NAMALWA (cell line): ENCODE measurements around the gene EIF4G2.

ENCODE experiments used
- DNase-seq: peaks from one replicate; pipeline ENCODE4 v3.0.0-alpha.2; 2015; ENCODE audit warnings: low spot score

The EIF4G2 gene

DNA sequence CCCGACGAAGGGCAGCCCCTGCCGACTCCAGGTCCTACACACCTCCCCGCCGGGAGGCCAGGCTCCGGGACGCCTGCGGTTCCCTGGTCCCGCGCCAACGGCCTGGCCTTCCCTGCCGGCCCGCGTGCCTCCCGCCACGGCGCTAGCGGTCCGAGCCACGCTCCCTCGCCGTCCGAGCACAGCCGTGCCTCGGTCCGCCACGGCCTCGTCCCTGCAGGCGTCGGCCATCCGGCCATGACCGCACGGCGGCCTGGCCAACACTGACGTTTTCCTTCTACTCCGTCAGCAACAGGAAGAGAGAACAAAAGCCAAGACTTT lies 532 bp downstream of the EIF4G2 start:
- no peak for DNase-seq

DNA sequence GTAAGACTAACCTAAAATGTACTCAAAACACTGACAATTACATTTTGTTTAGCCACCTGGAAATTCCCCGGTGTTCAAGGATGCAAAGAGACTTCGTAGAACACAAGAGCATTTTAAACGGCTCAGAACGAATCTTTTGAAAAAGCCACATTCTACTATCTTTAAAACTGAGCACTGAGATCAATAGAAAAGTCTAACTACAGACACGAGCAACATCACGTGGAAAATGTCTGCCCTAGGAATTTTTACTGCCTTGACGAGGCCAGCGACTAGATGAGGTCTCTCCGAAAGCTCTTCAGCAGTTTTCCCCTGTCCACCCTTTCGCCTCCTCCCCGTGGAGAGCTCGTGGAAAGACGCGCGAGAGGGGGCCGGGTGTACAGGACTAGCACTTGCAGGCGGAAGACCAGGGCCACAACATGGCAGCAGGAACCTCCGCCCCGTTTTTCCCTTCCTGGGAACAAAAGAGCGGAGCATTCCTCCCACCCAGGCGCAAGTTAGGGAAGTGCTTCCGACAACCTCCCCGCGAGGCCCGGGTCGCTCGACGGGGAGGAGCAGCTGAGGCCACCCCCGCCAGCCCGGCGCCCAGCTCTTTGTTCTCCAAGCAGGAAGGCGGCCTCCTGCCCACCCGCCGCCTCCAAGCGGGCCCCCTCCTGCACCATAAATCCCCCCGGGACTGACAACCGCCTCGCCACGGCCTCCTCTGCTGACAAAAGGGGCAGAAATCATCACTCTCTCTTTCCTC lies 1.1 kb downstream of the EIF4G2 start:
- DNase-seq: peak; percentile 54

DNA sequence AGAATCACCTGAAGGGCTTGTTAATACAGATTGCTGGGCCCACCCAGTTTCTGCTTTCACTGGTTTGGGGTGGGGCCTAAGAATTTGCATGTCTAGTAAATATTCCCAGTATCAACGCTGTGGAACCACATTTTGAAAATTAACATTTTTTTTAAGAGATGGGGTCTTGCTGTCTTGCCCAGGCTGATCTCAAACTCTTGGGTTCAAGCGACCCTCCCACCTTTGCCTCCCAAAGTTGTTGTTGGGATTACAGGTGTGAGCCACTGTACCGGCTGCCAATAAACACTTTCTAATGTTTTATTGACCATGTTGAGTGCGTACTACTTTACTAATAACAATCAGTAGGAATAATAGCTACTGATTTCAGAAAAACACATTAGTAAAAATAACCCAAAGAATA lies 2.5 kb downstream of the EIF4G2 start:
- peak; percentile 14 for DNase-seq

DNA sequence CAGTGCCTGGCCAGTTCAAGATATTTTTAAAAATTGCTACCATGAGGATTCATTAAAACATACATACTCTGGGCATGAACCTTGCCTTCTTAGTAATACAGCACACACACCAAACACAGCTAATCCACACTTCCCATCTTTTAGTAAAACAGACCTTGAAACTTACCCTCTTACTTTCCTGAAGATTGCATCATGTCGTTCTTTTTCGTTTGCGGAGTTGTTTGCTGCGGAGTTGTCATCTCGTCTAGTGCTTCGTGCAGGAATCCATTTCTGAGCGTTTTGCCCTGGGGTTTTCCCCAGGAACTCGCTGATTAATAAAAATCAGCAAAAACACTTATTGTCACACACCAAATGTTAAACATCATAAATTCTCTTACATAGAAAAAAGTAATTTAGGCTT lies 3.0 kb downstream of the EIF4G2 start:
- no peak for DNase-seq

DNA sequence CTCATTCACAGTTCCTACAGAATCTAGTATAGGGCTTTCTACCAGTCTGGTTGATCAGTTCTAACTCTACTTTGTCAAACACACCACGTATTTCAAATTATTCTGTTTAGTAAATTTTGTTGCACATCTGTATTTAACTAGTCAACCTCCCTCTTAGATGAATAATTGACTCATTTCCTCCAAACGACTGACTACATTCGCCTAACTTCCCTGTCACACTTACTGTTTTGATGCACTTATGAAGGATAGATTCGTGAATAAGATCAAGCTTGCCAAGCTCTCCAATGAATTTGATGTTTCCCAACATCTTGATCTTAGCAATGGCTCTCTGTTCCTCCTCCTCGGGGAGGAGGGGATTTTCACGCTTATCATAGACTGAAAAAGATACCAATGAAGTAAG lies 5.0 kb downstream of the EIF4G2 start:
- no peak for DNase-seq

DNA sequence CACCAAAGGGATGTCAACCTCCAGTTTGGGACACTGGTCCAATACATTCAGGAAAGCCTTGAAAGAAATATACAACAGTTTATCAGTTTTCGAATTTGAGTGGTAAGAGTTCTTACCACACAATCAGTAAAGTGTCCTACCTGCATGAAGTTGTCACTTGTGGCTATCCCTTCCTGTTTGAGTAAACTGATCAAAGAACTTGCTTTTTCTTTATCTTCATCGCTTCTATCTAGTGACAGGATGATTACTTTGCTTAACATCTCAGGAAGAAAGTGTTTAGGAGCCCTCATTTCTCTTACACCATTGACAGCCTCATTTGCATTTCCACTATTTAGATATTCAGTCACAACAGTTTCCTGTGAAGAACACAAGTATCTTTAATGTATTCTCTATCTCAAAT lies 8.4 kb downstream of the EIF4G2 start:
- DNase-seq: peak; percentile 16

DNA sequence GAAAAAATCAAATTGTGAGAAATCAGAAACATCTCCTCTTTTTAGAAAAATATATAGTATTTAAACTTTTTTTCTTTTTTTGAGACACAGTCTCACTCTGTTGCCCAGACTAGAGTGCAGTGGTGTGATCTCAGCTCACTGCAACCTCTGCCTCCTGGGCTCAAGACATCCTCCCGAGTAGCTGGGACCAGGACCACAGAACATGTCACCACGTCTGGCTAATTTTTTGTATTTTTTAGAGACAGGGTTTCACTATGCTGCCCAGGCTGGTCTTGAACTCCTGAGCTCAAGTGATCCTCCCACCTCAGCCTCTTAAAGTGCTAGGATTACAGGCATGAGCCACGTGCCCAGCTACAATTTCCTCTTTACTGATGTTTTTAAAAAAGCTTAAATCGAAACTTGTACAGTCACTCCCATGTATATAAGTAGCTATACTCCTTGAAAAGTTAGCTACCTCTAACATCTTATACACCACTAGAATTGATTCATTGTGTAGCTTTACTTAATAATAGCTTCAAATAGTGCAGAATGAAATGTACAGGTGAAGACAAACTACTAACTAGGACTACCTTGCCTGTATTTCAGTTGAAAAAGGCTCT lies 10.3 kb downstream of the EIF4G2 start:
- peak; percentile 22 for DNase-seq

DNA sequence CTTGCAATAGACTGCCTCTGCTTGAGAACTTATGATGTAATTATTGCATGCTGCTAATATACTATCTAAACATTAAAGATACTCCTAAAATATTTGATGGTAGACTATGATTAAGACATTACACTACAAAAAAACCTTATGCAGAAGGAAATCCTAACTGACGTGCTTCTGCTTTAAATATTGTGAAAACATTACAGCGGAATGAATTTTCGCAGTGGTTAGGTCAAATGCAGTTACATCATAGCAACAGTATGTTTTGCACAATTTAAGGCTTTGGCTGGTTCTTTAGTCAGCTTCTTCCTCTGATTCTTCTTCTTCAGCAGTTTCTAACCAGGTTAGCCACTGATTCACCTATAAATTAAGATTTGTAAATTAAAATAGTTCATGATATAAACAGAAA lies 11.2 kb downstream of the EIF4G2 start:
- no peak for DNase-seq

DNA sequence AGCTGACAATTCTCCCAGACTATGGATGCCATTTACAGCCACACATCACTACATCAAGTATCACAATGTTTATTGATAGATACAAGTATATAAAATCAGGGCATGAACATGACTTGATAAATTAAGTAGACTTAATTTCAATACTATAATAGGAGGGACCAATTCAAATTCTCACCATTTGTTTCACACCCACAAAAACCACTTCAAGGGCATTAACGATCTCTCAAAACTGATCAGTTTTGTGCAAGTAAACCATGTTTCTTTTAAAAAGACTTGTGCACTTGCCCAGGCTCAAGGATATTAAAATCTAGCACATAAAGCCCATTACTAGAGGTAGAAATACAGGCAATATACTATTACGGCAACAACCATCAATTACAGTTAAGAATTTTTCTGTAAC lies 11.7 kb downstream of the EIF4G2 start:
- DNase-seq: peak; percentile 22

DNA sequence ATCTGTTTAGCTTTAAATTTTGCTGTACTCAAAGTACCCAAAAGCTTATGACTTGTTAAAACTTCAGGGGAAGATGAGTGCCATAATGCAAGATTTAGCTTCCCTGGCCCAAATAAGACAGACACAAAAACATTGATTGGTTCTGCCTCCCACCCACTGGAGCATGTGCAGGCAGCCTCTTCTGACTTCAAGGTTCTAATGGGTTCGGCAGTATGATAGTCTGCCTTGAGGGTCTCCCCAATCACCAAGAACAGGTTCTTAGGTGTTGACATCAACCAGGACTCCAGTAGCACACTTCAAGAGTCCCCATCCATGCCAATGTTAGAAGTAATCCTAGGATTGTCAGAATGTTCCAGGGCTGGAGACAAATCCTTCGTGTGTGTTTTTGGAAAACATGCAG lies 12.5 kb downstream of the EIF4G2 start:
- DNase-seq: peak; percentile 43

DNA sequence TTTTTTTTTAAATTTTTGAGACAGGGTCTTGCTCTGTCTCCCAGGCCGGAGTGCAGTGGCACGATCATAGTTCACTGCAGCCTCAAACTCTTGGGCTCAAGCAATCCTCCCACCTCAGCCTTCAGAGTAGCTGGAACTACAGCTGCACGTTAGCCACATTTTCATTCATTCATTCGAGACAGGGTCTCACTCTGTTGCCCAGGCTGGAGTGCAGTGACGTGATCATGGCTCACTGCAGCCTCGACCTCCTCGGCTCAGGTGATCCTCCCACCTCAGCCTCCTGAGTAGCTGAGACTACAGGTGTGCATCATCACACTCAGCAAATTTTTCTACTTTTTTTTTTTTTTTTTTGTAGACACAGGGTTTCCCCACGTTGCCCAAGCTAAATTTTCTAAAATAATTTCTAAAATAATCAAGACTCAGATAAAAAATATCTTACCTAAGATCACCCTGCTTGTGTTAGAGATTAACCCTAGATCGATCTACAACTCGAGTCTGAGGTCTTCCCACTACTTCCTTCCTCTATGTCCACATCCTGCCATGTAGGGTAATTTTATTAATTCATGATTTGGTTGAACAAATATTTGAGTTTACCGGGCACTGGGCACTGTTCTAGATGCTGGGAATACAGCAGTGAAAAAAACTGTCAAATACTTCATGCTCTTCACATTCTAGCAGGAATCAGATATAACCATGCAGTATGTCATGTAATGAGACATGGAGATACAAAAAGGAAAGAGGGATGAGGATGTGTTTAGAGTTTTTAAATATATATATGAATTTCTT lies 15.1 kb downstream of the EIF4G2 start:
- DNase-seq: peak; percentile 20

DNA sequence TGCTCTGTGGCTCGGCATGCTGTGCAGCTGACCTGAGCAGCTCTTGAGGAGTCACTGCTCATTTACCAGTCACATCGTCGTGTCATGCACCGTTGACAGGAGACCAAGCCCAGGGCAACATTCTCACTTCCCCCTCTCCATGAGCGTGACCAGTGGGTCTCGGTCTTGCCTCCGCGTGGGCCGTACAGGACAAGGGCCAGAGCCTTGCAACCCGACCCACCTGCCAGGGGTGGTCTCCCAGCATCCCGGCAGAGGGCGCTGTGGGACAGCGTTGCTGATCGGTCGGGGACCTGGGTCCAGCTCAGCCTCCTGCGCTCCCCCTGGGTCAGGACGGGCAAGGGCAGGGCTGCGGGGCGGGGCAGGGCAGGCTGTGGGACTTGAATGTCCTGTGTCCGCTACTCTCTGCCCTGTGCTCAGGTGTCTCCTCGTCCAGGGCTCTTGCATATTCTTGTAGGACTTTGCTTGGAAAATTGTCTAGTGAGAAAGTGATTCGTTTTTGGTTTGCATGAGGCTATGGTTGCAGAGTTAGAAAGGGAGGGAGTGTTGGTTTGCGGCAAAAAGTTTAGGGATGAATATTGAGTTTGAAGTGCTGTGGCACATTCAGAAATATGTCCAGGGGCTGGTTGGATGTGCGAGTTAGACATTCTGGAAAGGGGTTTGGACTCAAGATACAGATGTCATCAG lies 16.2 kb downstream of the EIF4G2 start:
- peak; percentile 86 for DNase-seq

DNA sequence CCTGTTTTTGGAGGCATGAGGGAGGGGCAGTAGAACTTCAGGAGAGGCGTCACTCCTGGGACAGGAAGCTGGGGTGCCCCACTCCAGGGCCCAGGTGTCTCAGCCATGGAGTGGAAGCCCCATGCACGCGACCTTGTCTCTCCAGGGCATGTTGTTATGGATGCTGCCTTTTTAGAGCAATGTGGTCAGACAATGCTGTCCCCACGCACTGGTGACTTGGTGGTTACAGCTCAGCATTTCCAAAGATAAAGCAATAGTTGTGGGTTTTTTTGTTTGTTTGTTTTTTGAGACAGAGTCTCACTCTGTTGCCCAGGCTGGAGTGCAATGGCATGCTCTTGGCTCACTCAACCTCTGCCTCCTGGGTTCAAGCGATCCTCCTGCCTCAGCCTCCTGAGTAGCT lies 22.3 kb downstream of the EIF4G2 start:
- DNase-seq: no peak

DNA sequence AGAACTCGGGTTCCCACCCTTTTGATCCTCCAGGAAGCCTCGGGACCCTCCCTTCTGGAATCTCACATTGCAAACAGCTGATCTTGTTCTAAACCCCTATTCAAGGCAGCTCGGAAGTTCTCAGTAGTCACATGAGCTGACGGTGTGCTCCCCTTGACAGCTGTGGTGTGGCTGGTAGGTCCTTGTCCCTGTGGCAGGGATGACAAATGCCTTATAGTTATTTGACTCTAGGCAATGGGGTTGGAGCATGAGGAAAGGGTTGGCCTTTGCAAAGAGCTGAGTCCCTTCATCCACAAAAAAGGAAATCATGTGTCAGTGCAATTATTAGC lies 23.6 kb downstream of the EIF4G2 start:
- DNase-seq: no peak

DNA sequence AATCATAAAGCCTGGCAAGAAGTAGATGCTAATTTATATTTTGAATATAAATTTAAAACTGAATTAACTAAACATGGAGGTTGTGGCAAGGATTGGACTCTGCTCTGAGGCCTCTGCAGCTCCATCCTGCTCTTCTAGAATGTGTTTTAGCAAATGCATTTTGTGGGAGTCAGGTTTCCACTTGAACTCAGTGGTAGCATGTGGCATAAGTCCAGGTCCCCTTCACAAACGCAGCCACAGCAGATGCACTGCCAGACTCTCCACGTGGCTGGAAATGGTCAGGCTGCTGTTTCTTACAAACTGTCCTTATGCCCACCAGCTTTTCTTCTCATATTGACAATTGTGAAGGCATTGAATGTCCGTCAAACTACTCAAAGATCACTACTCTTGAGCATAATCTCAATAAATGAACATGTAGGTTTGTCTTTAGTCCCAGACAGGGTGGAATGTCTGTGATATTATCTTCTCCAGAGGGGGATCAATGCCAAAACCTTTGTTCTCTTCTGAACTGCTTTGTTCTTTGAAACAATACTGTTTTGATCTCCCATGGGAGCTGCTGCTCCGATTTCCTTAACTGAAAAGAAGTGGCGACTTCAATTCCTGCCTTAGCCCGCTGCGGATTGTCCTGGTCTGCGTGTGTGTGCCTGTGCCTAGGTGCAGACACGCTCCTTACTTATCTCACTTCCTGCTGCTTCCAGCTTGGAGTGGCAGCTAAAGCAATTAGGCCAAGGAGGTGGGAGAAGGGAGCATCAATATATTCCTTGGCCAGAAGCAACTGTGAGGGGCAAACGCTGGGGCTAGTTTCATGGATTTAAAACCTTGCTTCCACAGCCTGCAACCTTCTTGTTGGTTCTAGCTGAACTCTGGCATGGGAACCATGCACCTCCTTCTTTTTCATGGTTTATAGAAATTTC lies 24.2 kb downstream of the EIF4G2 start:
- DNase-seq: no peak

DNA sequence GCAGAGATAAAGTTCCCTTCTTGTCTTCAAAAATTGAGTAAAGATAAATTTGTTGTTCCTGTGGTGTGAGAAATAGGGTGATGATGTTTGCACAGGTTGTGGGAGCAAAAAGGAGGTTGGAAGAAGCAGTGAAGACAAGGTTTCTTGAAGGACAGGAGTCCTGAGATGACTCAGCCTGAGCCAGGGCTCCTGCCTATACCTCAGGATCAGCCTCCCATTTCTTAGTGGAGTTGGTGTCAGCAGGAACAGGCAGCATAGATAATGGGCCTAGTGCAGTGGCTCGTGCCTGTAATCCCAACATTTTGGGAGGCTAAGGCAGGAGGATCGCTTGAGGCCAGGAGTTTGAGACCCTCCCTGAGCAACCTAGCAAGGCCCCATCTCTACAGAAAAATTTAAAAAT lies 28.7 kb downstream of the EIF4G2 start:
- no peak for DNase-seq

DNA sequence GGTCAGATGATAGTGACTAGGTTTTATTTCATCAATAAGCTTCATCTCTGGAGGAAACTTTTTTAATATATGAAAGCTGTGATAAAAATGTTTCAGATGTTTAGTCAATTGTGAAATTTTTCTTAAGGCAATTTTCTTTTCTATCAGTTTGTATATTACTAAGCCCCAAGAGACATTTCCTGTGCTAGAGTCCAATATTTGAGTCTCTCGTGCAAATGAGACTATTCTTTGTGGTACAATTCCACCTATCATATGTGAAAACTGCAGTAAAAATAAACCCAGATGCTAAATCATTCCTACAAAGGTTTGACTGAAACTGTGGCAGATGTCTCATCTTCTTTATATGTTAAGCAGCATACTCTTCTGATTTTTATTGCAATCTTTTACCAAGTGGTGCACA lies 29.6 kb downstream of the EIF4G2 start:
- DNase-seq: no peak

DNA sequence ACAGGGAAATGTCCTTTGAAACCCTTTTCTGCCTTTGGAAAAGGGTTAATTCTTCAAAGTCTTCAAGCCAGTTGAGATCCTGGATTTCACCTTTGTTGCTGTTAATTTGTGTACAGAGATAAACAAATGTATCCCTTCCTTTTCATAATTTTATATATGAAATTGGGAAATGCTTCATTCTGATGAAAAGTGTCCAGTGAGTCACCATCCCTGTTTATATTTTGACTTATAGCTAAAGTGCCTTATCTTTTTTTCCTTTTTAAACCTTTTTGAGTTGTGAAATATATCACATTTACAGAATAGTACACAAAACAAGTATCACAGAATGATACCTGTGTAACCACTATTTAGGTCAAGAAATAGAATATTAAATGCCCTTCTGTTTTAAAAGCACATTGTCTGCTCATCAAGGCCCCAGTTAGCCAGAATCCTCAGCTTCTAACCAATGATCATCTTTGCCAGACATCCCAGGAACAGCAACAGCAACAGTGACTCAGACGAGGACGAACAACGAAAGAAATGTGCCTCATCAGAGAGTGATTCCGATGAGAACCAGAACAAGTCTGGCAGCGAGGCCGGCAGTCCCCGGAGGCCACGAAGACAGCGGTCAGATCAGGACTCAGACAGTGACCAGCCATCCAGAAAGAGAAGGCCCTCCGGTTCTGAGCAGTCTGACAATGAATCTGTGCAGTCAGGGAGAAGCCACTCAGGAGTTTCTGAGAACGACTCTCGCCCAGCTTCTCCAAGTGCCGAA lies 30.3 kb downstream of the EIF4G2 start:
- no peak for DNase-seq

DNA sequence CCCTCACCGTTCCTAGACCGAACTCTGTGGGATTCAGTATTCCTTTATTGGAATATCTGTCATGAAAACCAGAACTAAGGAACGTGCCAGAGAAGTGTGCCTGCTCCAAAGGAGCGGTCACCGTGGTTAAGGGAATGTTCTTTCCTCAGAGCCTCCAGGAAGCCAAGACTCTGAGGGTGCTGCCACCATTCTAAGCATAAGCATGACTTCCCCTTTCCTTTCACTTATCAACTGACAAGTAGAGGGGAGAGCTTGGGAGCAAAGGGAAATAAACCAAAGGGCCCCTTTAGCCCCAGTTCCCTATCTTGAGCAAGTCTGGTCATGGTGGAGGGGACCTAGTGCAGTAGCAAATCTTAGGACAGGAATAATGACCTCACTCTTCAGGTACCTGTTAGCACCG lies 30.9 kb downstream of the EIF4G2 start:
- no peak for DNase-seq

DNA sequence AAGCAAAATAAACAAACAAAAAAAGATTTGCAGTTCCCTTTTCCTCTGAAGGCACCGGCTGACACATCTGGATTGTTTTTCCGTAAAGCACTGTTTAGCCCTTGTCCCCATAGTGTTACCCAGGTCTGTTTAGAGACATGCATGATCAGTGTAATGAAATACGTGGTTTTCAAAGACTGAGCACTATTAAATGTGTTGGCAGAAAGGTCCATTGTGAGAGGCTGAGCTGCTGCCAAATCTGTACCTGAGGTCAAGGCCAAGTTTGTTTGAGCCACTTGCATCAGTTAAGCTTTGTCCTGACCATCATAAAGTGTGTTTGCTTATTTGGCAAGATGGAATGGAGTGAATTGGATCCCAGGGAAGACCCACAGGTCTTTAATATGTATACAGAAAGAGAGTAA lies 31.3 kb downstream of the EIF4G2 start:
- DNase-seq: no peak

DNA sequence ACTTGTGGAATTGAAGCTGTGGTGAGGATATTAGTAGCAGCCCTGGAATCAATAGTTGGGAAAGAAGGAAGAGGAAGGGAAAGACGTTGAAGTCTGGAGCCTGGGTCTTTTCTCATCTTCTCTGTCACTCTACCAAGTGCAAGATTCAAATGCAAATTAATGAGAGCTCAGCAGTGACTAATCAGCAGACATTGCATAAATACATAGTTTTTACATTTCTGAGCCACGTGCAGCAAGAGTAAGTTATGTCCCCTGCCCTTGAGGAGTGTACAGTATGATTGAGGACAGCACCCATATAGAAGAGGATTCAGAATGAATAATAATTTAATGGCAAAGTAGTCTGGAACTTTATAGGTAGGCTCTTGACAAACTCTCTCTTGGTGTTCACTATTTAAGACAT lies 33.9 kb downstream of the EIF4G2 start:
- no peak for DNase-seq
